Measurements from ENCODE around the gene VAT1L.

The VAT1L gene

GRCh38 chr16:77905374-77905920, 117.1 kb downstream of the VAT1L start:
- no peak for TF ChIP-seq CTCF (IDR thresholded peaks at IDR 0.05)

- TF ChIP-seq CTCF (IDR thresholded peaks at IDR 0.05) = no peak
Measured at GRCh38 chr16:77910021-77910420, 121.7 kb downstream of the VAT1L start.

GRCh38 chr16:77912617-77913016, 124.3 kb downstream of the VAT1L start:
- no peak for TF ChIP-seq CTCF (IDR thresholded peaks at IDR 0.05)

- TF ChIP-seq CTCF (IDR thresholded peaks at IDR 0.05) = no peak
Measured at GRCh38 chr16:77913738-77914253, 125.4 kb downstream of the VAT1L start.

GRCh38 chr16:77916111-77916510, 127.7 kb downstream of the VAT1L start:
- TF ChIP-seq CTCF (IDR thresholded peaks at IDR 0.05) = no peak

- TF ChIP-seq CTCF (IDR thresholded peaks at IDR 0.05) = no peak
Measured at GRCh38 chr16:77917971-77918370, 129.6 kb downstream of the VAT1L start.

DNA sequence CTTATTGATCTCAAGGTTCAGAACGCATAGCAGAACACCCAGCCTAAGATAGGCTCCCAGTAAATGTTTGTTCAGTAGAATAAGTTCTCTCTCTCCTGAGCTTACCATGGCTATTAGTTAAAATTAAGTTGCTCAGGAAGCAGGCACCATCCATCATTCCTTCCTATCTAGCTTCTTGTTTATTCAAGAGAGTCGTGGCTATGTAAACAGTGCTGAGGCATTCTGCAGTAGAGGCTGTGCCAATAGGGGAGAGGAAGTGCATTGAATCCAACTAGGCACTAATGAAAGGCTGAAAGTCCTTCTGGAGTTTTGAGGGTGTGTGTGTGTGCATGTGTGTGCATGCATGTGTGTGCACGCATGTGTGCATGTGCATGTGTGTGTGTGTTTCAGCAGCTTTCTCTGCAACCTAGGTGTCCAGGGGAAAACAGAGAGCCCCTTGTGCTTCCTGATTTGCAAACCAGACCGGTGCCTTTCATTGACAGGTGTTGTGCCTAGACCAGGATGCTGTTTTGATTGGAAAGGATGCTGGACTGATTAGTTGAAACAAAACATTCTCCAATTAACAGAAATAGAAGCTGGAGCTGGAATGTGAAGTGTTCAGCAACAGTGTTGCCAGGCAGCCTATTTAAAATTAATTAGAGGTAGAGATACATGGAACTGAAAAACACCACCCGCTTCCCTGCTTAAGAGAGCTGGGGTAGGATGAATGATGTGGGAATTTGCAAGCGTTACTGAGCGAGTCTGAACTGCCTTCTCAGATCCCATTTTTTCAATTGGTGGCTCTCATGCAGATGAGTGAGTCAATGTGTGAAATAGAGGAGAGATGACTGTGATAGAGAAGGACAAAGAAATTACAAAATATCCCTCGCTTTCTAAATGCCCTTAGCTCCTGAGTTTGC, 130.7 kb downstream of the VAT1L start:
- TF ChIP-seq CTCF (IDR thresholded peaks at IDR 0.05) = no peak
